WERI-Rb-1 (cell line): Measurements from ENCODE around the gene CD72.

Experiments used
- DNase-seq: peaks from one replicate; pipeline ENCODE4 v3.0.0-alpha.2; 2020
- H3K27ac ChIP-seq: fragments of 250-450 bp; sonication (Bioruptor Pico); 2 replicates; pipeline ENCODE4 v1.5.1; 2020; ENCODE audit warnings: mild to moderate bottlenecking, moderate library complexity
- H3K27me3 ChIP-seq: fragments of 250-450 bp; sonication (Bioruptor Pico); 2 replicates; pipeline ENCODE4 v1.5.1; 2021; ENCODE audit warnings: mild to moderate bottlenecking, low read depth, moderate library complexity; ENCODE audit not compliant: insufficient read depth, severe bottlenecking
- H3K36me3 ChIP-seq: fragments of 250-450 bp; sonication (Bioruptor Pico); 2 replicates; pipeline ENCODE4 v1.5.1; 2020; ENCODE audit warnings: mild to moderate bottlenecking, moderate library complexity
- H3K4me3 ChIP-seq: 2 replicates; pipeline ENCODE4 v1.5.1; 2011; ENCODE audit warnings: low read depth, mild to moderate bottlenecking, control low read depth, low read length
- H3K9me3 ChIP-seq: fragments of 250-450 bp; sonication (Bioruptor Pico); 2 replicates; pipeline ENCODE4 v1.5.1; 2021; ENCODE audit warnings: mild to moderate bottlenecking, moderate library complexity; ENCODE audit not compliant: severe bottlenecking
- CTCF ChIP-seq: IDR thresholded peaks from 2 replicates; pipeline ENCODE4 v1.5.1; 2011; ENCODE audit warnings: low read depth, mild to moderate bottlenecking, control low read depth, inconsistent platforms, low read length

CD72 gene

DNA sequence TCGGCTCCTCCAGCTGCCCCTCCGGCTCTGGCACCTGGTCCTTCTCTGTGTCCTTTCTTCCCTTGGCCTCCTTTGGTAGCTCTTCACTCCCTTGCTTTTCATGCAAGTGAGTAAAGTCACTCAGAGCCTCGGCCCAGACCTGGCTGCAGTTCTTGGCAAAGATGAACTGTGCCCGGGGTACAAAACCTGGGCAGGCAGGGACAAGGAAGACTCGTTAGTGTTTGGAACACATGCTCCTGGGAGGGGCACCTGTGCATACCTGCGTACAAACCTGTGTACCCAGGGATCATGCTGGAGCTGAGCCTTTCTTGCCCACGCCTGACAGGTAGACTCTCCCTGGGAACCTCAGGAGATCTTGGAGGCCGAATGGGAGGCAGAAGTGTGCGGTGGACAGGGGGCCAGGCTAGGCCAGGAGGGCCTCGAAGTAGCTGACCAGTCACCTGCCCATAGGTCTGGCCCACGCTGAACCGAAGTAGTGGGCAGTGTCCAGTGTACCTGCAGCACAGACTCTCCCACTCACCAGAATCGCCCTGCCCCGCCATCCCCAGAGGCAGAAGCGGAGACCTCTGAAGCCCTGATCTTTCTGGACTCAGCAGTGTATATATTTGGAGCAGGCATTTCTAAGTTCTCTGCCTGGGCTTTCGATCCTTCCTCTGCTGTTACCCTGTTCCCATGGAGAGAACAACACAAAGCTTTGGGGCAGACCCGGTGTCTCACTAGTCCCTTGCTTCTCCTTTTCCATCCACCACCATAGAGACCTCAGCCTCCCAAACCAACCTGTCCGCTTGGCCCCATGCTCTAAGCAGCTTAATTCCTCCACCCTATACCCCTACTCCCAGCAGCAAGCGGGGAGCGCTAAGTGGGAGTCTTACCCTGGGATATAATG is 55.1 kb downstream of the CD72 start:
- Histone ChIP-seq H3K4me3 (no peak overlapping the region), H3K36me3 (peaks cover 5% of the 10 kb centered on the region; the same call in 1 of the 2 replicates), H3K27ac (no peak overlapping the region), H3K9me3 (no peaks in the 10 kb centered on the region), H3K27me3 (no peaks in the 10 kb centered on the region)
- DNase-seq: no peak
- TF ChIP-seq CTCF: no peak

DNA sequence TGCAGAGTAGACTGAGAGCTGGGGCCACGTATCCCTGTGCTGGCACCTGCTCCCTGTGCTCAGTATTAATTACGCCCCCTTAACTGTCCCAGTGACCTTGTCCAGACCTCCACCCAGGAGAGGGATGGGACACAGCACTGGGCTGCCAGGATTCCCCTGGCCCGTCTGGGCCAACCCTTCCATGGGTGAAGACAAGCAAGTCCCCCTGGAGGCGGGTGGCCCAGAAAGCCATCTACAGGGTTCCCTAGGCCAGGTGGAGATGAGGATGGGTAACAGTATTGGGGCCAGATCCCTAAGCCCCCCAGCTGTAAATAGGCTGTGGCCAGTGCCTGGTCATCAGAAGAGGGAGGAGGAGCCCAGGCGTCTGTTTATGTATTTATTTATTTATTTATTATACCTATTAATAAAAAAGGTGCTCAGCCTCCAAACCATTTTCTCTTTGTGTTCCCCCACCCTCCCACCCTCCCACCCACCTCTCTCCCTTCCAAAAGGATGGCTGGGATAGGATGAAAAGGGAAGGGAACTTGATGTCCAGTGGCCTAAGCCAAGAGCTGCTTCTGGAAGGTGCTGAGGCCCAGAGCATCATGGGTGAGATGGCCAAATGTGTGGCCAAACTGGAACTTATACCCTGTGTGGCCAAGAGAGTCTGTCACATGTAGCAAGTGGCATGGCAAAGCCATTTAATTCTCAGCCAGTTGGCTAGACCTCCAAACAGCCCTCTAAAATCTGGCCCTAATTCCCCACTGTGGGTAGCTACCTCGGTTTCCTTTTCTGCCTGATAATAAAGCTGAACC is 56.5 kb downstream of the CD72 start:
- no peak for TF ChIP-seq CTCF
- no peaks in the 10 kb centered on the region for H3K27me3 ChIP-seq
- H3K36me3 ChIP-seq: peaks cover 5% of the 10 kb centered on the region
- no peaks in the 10 kb centered on the region for H3K9me3 ChIP-seq
- H3K4me3 ChIP-seq: no peak overlapping the region
- no peak for DNase-seq
- no peak overlapping the region for H3K27ac ChIP-seq

- TF ChIP-seq CTCF: no peak
Observed at GRCh38 chr9:35560625-35561337, 57.4 kb downstream of the CD72 start.

More at GRCh38 chr9:35560625-35561337, 57.4 kb downstream of the CD72 start:
- no peak overlapping the region for H3K4me3 ChIP-seq
- no peak overlapping the region for H3K27ac ChIP-seq
- H3K36me3 ChIP-seq: peaks cover 5% of the 10 kb centered on the region
- H3K27me3 ChIP-seq: no peaks in the 10 kb centered on the region
- DNase-seq: no peak
- H3K9me3 ChIP-seq: no peaks in the 10 kb centered on the region
